NB4 (cell line): ENCODE results near the gene ARRB2.
A peak's percentile ranks its signal among the peaks of the same experiment; 100 is the strongest.

Experiments
- CTCF ChIP-seq: IDR thresholded peaks from one replicate; pipeline ENCODE4 v1.5.1; 2012; ENCODE audit warnings: low read depth, low read length
- MAX ChIP-seq: IDR thresholded peaks from 2 replicates; pipeline ENCODE4 v1.6.1; 2011; ENCODE audit warnings: low read depth, low read length
- MYC ChIP-seq: IDR thresholded peaks from 2 replicates; pipeline ENCODE4 v1.6.1; 2011; ENCODE audit warnings: low read depth, low read length
- POLR2A ChIP-seq: IDR thresholded peaks from 2 replicates; pipeline ENCODE4 v1.6.1; 2011; ENCODE audit warnings: mild to moderate bottlenecking; ENCODE audit not compliant: insufficient read length; ENCODE audit errors: extremely low read depth

- TF ChIP-seq CTCF (peak; percentile 29), POLR2A (no peak), MYC (no peak), MAX (0 out of 2 replicates have a peak, but pooled peaks have one; percentile 18)
These were observed 22.7 kb downstream of the ARRB2 start for GRCh38 chr17:4733073-4733531.
